Ovary (tissue), 9 donors: ENCODE results near the gene AMBRA1. TPM values are rescaled to one million over a fixed set of nuclear protein-coding genes. Genes with fewer than 3 reads are reported as not detected.
"Not testable (repeated sequence)": the region's sequence is repeated elsewhere in the genome, so short reads cannot be mapped to it uniquely, and the experiment has no call there.

Experiments
- DNase-seq, 5 donors: peaks; one replicate each; pipeline ENCODE4 v3.0.0-alpha.2; 2019 to 2020
- H3K27ac ChIP-seq, 2 donors: fragments of 200-600 bp; one replicate each; pipeline versions ENCODE4 v1.5.1 to v1.8.0; 2019 to 2022
- H3K27me3 ChIP-seq: fragments of 200-600 bp; one replicate; pipeline ENCODE4 v1.8.0; 2022
- H3K36me3 ChIP-seq: fragments of 200-600 bp; sonication (generic); one replicate; pipeline ENCODE4 v1.5.1; 2019
- H3K4me1 ChIP-seq: one replicate; pipeline ENCODE4 v1.8.1; 2013; ENCODE audit warnings: mild to moderate bottlenecking, moderate library complexity; ENCODE audit not compliant: insufficient read depth
- H3K4me3 ChIP-seq: fragments of 200-600 bp; sonication (generic); one replicate; pipeline ENCODE4 v1.5.1; 2017
- H3K9me3 ChIP-seq, 2 donors: fragments of 200-600 bp in 1 of 2; sonication (generic) in 1 of 2; one replicate each; pipeline versions ENCODE4 v1.5.1 to v1.8.1; 2013 to 2019; ENCODE audit warnings: mild to moderate bottlenecking in 1 of 2, moderate library complexity in 1 of 2
- EP300 ChIP-seq: sonication (generic); formaldehyde crosslinking; IDR thresholded peaks from one replicate; pipeline ENCODE4 v1.6.1; 2017; ENCODE audit warnings: antibody characterized with exemption
- POLR2A ChIP-seq: fragments of 450-650 bp; IDR thresholded peaks from one replicate; pipeline ENCODE4 v1.6.1; 2017; ENCODE audit warnings: antibody characterized with exemption, mild to moderate bottlenecking, moderate library complexity
- WGBS, 3 donors: extraction: QIAGEN DNeasy Blood & Tissue Kit in 1 of 3; methylation state at CpG; one replicate each; pipeline versions ENCODE4 v1.1.5 to v1.1.7; 2013 to 2017; 5-methylcytosine and 5-hydroxymethylcytosine counted together
- intact Hi-C, 4 donors: fragments of 100-400 bp; cut with DNase I; formaldehyde crosslinking; loops; one replicate each; pipeline versions ENCODE4 v1.11.0 to v1.15.1; 2022 to 2023
- polyA plus RNA-seq, 2 donors: library from polyadenylated mRNA; stranded (reverse); fragments of 200-250 nt in 1 of 2; fragments of 350-450 nt in 1 of 2; fragmentation: Illumina TruSeq in 1 of 2; extraction: RNeasy Lipid Tissue Mini Kit (QIAGEN cat#74804) in 1 of 2; gene quantifications; one replicate each; pipeline ENCODE4 v1.2.3, GENCODE V29; 2013 to 2014
- total RNA-seq, 7 donors: library from RNA; depleted of rRNA in 2 of 7; stranded (reverse); fragments of >200 nt in 2 of 7; fragmentation: NEBNext Ultra II Directional in 3 of 7; extraction: Animal tissue kit (Norgen Biotek cat#: 25700) in 3 of 7; gene quantifications; one replicate each; pipeline versions ENCODE4 v1.1.0 to v1.2.4, GENCODE V29; 2016 to 2023
- TF ChIP-seq, protein P1 (sequence below), 3 donors: fragments of 450-650 bp in 2 of 3; fragments of 200-600 bp in 1 of 3; IDR thresholded peaks; one replicate each; pipeline versions ENCODE4 v1.5.1 to v1.8.0; 2016 to 2022; ENCODE audit warnings: antibody characterized with exemption in 3 of 3, mild to moderate bottlenecking in 1 of 3
- donor health status: DM: no; HTN: no; CAD: no; lungs with moderate emphysema.
- donor health status: DM: no; HTN: no; CAD: no.
- donor health status: Bipolar disorder and iron deficiency.
- donor health status: DM: yes; HTN: yes; CAD: no.
- donor health status: DM: no; HTN: no; CAD: no.
- donor health status: DM: yes; HTN: yes; CAD: no.

AMBRA1 gene
- total and polyA plus RNA-seq, 9 donors: 18.7 to 38.1 (median 30.1) TPM

DNA sequence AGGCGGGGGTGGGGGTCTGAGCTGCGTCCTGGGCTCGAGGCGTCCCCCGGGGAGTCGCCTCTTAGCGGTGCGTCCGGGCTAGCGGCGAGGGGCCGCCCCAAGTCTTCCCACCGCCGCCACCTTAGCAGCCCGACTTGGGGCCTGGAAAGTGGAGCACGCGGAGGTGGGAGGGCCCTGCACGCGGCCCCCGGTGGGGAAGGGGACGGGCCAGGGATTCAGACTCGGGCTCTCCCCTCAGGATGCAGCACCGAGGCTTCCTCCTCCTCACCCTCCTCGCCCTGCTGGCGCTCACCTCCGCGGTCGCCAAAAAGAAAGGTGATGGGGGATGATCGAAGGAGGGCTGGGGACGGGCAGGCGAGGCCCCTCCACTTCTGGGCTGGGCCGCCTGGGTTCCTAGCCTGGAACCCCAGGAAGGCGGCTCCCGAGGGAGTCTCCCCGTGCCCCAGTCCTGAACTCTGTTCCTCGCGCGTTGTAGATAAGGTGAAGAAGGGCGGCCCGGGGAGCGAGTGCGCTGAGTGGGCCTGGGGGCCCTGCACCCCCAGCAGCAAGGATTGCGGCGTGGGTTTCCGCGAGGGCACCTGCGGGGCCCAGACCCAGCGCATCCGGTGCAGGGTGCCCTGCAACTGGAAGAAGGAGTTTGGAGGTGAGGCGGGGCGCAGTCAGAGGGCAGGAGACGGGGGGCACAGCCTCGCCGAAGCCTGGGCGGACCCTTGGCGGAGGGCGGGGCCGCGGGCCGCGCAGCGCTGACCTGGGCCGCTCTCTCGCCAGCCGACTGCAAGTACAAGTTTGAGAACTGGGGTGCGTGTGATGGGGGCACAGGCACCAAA, 211.8 kb downstream of the AMBRA1 start:
- Histone ChIP-seq H3K4me3 (peak overlapping the region; percentile 73), H3K9me3 (no peaks in the 10 kb centered on the region), H3K27me3 (peaks cover 2% of the 10 kb centered on the region), H3K27ac (peak overlapping the region; percentile 88 to 98), H3K36me3 (no peaks in the 10 kb centered on the region), H3K4me1 (peaks cover 6% of the 10 kb centered on the region)
- intact Hi-C loops: loop anchor here in 2 of 4 donors (10.0 kb wide), 1 partner anchor 233 kb away; the partner anchor contains the start of genes ATG13 (in 2 of the 2) and HARBI1 (in 2 of the 2)
- peak in 4 of 5 donors; percentile 56 to 73 (median 66) for DNase-seq
- TF ChIP-seq EP300: no peak
- TF ChIP-seq, protein P1, sequence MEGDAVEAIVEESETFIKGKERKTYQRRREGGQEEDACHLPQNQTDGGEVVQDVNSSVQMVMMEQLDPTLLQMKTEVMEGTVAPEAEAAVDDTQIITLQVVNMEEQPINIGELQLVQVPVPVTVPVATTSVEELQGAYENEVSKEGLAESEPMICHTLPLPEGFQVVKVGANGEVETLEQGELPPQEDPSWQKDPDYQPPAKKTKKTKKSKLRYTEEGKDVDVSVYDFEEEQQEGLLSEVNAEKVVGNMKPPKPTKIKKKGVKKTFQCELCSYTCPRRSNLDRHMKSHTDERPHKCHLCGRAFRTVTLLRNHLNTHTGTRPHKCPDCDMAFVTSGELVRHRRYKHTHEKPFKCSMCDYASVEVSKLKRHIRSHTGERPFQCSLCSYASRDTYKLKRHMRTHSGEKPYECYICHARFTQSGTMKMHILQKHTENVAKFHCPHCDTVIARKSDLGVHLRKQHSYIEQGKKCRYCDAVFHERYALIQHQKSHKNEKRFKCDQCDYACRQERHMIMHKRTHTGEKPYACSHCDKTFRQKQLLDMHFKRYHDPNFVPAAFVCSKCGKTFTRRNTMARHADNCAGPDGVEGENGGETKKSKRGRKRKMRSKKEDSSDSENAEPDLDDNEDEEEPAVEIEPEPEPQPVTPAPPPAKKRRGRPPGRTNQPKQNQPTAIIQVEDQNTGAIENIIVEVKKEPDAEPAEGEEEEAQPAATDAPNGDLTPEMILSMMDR (IDR thresholded peaks at IDR 0.05): no peak
- no peak for TF ChIP-seq POLR2A
- WGBS, 3 donors: 1 to 3% (median 3%) methylated on average over 58 to 66 of the region's 66 CpGs

DNA sequence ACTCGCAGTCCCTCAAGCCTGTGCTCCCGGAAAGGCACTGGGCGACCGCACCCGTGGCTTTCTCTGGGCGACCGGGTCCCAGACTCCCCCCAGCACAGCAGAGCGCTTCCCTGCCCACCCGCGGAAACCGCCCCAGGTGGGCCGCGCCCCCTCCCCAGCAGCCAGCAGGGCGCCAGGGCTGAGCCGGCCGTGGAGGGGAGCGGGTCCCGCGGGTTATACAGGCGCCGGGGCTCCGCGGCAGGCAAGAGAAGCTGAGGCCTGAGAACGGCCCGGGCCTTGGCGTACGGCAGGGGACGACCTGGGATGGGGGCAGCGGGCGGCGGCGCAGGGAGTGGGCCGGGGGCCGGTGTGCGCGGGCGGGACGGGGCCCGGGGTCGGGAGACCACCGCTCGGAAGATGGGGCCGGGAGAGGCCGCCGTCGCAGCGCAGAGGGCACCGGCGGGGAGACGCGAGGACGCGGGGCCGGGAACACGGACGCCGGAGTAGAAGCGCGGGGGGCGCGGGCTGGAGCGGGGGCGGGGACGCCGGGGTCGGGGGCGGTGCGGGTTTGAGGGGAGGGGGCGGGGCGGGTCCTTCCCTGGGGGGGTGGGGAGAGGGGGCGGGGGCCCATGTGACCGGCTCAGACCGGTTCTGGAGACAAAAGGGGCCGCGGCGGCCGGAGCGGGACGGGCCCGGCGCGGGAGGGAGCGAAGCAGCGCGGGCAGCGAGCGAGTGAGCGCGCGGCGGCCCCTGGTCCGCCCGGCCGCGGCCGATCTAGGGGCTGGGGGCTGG, 212.6 kb downstream of the AMBRA1 start, which contains the start of gene MDK:
TSS of gene MDK (plus strand) at position 622 of the 771 bp plus-strand sequence. CDS start 389 bp downstream, outside the sequence.
- WGBS, 3 donors: 0 to 1% (median 1%) methylated on average over 14 to 95 of the region's 96 CpGs
- Histone ChIP-seq H3K9me3 (no peaks in the 10 kb centered on the region), H3K27ac (peak within 1 kb of the TSS; percentile 88 to 98), H3K27me3 (no peaks in the 10 kb centered on the region), H3K4me1 (peaks cover 6% of the 10 kb centered on the region), H3K36me3 (no peaks in the 10 kb centered on the region), H3K4me3 (peak within 1 kb of the TSS; percentile 73)
- peak; percentile 62 to 80 (median 77) for DNase-seq
- peak; percentile 5 for TF ChIP-seq POLR2A
- TF ChIP-seq, protein P1 (IDR thresholded peaks at IDR 0.05): no peak
- intact Hi-C loops: loop anchor here in 2 of 4 donors (10.0 kb wide), 1 partner anchor 234 kb away; the partner anchor contains the start of genes ATG13 (in 2 of the 2) and HARBI1 (in 2 of the 2)

DNA sequence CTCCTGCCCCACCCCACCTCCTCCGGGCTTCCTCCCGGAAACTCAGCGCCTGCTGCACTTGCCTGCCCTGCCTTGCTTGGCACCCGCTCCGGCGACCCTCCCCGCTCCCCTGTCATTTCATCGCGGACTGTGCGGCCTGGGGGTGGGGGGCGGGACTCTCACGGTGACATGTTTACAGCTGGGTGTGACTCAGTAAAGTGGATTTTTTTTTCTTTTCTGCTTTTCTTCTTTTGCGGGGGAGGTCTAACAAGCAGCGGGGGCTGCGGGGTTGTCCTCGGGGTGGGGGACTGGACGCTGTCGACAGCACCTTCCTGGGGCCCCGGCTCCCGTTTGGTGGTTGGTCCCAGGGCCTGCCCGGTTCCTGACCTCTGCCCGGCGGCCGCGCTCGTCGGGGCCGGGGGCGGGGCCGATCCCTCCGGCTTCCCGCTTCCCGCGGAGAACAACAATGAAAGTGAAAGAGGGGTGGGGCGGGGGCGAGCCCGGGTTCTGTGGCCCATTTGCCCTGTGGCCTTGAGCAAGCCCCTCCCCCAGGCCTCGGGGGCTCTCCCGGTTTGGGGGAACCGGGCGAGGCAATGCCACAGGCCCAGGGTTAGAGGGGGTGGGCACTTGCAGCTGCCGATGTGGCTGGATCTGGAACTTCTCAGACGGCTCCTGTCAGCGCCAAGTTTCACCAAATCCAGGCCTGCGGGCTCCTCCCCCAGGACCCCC, 213.3 kb downstream of the AMBRA1 start:
- H3K9me3 ChIP-seq: no peaks in the 10 kb centered on the region
- no peaks in the 10 kb centered on the region for H3K27me3 ChIP-seq
- WGBS, 3 donors: 1 to 2% (median 1%) methylated on average over 37 to 45 of the region's 45 CpGs
- peak overlapping the region; percentile 88 to 98 for H3K27ac ChIP-seq
- H3K4me3 ChIP-seq: peak overlapping the region; percentile 73
- TF ChIP-seq EP300 (no peak), POLR2A (peak; percentile 18)
- TF ChIP-seq, protein P1 (IDR thresholded peaks at IDR 0.05): no peak
- no peaks in the 10 kb centered on the region for H3K36me3 ChIP-seq
- intact Hi-C loops: loop anchor here in 2 of 4 donors (10.0 kb wide), 1 partner anchor 234 kb away; the partner anchor contains the start of genes ATG13 (in 2 of the 2) and HARBI1 (in 2 of the 2)
- peaks cover 6% of the 10 kb centered on the region for H3K4me1 ChIP-seq
- peak; percentile 78 to 87 (median 85) for DNase-seq

DNA sequence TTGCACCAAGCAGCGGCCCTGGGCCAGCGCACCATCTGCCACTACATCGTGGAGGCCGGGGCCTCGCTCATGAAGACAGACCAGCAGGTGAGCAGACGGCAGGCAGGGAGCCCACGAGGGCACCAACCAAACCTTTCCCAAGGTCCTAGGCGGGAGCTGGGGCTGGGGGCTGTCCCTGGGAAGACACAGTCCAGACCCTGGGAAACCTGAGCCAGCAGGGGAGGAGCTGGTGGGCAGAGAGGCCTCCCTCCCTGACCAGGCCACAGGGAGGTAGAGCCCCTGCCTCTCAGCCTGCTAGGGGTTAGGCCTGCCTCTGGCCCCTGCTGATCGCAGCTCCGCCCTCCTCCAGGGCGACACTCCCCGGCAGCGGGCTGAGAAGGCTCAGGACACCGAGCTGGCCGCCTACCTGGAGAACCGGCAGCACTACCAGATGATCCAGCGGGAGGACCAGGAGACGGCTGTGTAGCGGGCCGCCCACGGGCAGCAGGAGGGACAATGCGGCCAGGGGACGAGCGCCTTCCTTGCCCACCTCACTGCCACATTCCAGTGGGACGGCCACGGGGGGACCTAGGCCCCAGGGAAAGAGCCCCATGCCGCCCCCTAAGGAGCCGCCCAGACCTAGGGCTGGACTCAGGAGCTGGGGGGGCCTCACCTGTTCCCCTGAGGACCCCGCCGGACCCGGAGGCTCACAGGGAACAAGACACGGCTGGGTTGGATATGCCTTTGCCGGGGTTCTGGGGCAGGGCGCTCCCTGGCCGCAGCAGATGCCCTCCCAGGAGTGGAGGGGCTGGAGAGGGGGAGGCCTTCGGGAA, 214.1 kb downstream of the AMBRA1 start:
- not testable (repeated sequence) for H3K36me3 ChIP-seq, H3K4me1 ChIP-seq, H3K9me3 ChIP-seq, H3K27me3 ChIP-seq
- intact Hi-C loops: loop anchor here in 3 of 4 donors (10.0 kb wide), 2 partner anchors 165 to 235 kb away; partner anchors contain the start of genes ATG13 (in 2 of the 3) and HARBI1 (in 2 of the 3)
- WGBS, 3 donors: 57 to 60% (median 58%) methylated on average over 28 to 36 of the region's 36 CpGs
- Histone ChIP-seq H3K4me3 (peak overlapping the region; percentile 73), H3K27ac (peak overlapping the region; percentile 88 to 98)
- peak in 4 of 5 donors; percentile 53 to 63 (median 54) for DNase-seq
